Stimulated activated CD4-positive, alpha-beta T cell treated with anti-CD3 and anti-CD28 coated beads, TNF-alpha, amount 100 ng/mL, for 1 hour (primary cell): ENCODE results near the gene NPHP4.
"Not testable (repeated sequence)": the region's sequence is repeated elsewhere in the genome, so short reads cannot be mapped to it uniquely, and the experiment has no call there.

Source experiments
- DNase-seq, 3 donors: peaks; one replicate each; pipeline ENCODE4 v3.0.0-alpha.2; 2020; ENCODE audit warnings: low read depth in 3 of 3, low spot score in 1 of 3

Gene NPHP4

DNA sequence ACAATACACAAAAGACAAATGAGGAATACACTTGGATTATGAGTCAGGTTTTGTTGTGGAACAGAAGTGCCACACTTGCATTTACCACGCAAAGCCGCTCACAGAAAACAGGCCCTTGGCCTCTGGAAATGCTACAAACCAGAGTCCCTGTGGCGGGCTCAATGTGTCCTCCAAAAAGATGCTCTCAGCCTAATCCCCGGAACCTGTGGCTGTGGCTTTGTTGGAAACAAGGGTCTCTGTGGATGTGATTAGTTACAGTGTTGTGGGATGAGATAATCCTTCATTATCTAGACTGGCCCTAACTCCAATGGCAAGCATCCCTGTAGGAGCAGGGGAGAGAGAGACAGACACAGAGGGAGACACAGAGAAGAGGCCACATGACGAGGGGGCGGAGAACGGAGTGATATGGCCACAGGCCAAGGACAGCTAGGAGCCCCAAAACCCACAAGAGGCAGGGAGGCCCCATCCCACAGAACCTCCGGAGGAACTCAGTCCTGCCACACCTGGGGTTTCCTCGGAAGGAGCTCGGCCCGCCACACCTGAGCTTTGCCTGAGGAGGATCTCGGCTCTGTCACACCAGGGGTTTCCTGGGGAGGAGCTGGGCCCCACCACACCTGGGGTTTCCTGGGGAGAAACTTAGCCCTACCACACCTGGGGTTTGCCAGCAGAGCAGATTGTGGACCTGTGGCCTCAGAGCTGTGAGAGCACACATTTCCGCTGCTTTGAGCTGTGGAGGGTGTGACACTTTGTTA lies 55.4 kb downstream of the NPHP4 start:
- no peak for DNase-seq

DNA sequence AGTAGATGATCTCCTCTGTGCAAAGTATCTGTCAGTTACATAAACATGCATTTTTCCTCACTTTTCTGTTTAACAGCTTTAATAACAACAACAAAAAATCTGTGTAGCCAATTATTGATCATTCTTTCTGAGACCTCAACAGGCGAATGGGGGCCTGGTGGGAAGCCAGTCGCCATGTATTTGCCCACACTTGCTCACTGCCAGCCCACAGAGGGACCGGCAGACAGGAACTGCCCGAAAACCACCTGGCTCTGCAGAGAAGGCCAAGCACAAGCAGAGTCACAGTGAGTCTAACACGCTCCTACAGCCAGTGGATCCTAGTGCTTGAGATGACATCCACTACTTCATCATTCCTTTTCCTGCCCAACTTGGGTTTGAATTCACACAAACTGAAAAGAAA lies 56.1 kb downstream of the NPHP4 start:
- no peak for DNase-seq

DNA sequence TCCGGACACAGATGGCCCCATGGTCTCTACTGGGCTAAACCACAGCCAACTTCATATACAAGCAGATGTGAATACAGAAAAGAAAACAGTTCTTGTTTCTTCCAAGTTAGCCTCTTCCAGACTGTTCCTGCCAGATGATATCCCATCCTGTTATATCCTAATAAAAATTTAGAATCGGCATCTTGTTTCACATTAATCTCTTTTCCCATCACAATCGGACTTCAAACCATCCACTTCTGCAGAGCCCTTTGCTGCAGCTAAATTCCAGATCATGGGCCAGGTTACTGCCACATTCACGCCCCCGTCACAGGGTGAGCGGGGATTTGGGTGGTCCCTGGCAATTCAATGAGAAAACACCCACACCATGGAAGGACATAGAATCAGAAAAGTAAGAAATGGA lies 57.2 kb downstream of the NPHP4 start:
- no peak for DNase-seq

DNA sequence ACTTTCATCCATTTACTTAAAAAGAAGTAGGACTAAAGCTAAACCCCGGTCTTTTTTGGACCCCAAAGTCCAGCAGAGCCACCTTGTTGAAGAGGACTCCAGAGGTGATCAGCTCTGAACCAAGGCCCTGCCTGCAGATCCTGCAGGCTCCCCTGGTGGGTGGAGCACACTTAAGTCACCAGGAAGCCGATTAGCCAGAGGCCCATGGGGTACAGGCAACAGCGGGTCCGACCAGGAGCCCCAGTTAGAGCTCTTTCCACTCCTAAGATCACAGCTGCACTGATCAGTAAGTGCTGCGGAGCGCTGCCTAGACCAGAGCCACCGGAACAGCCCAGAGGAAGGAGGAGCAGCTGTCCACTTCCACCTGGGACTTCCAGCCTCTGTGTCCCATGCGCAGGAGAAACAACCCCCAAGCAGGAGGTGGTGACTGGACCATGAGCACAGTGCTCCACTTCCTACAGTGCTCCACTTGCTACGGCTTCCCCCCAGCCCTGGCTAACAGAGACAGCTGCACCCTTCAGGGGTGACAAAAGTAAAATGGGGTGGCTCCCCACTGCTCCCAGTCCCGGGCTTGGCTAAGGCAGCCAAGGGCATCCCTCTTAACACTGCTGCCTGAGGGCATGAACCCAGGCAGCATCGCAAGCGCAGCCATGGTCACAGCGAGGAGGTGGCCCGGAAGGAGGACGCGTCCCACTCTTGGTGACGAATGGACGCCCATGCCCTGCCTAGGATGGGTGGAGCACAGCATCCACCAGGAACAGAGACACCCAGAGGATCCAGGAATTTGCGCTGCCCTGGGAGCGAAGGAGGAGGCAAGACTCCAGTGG lies 58.0 kb downstream of the NPHP4 start:
- no peak for DNase-seq

DNA sequence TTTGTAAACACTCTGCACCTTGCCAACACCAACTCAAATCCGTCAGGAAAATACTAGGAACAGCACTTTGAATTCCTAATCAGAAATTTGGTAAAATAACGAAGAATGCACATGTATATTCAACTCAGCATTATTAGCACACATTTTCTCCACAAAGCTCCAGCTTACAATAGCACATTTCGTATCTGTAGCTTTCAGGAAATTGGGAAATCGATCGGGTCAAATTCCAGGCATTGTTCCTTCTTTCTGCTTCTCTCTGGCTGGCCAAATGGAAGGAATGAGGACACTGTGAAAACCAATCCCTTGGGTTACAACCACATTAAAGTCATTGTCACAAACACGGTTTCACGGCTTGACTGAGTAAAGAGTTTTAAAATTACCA lies 58.6 kb downstream of the NPHP4 start:
- no peak for DNase-seq

DNA sequence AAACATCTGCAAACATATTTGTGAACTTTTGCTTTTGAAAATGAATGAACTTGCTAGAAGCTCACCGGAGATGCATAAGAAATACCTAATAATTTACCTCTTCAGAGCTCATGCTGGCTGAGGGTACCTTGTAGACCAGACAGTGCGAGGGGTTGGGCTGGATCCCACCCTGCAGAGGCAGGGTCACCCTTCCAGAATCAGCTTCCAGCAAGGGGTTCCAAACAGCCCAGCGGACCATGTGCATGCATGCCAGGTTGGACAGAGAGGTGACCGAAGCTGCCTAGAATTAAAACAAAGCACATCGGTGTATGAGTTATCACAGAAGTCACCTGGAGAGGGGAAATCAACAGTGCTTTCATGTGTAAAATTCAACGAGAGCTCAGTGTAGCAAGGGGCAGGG lies 59.2 kb downstream of the NPHP4 start:
- DNase-seq = no peak

DNA sequence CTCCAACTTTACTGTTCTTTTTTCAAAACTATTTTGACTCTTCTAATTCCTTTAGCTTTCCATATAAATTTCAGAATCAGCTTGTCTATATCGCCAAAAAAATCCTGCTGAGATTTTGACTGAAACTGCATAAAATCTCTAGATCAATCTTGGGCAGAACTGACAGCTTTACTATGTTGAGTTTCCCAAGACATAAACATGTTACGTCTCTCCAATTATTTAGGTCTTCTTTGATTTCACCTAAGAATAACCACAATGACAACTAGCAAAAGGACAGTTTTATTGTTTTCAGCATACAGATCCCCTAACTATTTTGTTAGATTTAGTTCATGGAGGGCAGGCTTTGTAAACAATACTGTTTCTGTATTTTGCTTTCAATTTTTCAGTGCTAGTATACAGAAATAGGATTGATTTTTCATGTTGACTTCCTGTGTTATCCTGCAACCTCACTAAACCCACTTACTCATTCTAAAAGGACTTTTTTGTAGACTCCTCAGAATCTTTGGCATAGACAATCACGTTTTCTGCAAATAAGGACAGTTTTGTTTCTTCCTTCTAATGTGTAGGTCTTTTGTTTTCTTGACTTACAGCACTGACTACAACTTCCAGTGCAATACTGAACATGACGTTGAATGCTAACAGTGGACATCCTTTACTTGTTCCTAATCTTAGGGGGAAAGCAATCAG lies 63.4 kb downstream of the NPHP4 start:
- no peak for DNase-seq

DNA sequence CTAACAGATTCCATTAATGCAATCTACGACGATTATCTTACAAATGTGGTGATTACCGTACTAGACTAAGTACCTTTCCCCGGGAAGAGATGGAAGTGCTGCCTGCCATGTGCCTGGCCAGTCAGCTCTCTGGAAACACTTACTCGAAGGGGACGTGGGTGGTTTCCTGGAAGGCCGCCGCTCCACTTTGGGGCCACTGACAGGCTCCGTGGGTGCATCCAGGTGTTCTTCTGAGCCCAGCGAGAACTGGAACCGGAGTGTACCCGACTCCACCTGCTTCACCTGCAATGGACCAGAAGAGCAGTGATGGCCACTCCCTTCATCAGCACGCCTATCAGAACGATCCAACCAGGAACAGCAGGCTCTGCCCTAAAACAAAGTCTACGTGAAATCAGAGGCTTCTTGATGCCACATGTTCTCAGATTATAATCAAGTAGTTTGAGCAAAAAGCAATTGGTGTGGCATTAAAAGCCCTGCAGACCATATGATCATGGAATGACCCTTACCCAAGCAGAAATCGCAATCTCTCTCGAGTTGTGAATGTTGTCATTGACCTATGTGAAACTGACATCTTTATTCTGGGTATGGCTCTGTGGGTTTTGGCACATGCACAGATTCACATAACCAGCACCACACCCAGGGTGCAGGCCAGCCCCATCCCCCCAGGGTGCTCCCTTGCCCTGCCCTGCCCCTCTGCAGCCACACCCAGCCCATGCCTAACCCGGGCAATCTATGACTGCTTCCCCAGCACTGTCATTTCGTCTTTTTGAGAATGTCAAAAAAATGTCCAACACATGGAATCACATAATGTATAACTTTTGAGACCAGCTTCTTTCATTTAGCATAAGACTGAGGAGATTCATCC lies 64.5 kb downstream of the NPHP4 start:
- no peak for DNase-seq

DNA sequence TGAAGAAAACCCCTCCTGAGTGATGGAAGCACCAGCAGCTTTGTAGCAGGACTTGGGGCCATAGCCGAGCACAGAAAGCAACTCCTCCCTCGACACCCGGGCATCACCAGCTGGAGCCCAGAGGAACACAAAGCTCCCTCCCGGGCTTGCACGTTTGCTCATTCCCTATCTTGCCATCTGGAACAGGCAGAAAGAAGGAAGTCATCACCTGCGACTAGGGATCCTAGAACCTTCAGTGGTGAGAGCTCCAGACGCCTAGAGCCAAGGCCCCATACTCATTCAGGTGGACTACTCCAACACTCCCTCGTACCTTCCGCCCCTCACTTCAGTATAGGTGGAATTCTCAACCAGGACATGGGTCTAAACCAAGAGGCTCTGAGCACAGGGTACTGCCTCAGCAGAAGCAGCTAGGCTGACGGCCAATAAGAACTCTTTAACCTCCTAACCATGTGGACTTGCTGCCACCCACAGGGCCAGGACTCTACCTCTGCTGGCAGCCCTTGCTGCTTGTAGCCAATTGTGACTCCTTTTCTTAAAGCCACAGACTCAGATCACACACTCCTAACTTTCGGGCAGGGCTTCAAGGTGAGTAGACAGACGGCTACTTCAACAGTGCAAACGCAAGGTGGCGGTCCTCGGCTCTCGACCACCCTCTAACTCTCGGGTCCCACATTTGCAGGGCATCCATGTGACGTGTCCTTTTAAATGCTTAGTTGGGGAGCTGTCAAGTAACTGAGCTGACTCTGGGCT lies 65.4 kb downstream of the NPHP4 start:
- DNase-seq = no peak

DNA sequence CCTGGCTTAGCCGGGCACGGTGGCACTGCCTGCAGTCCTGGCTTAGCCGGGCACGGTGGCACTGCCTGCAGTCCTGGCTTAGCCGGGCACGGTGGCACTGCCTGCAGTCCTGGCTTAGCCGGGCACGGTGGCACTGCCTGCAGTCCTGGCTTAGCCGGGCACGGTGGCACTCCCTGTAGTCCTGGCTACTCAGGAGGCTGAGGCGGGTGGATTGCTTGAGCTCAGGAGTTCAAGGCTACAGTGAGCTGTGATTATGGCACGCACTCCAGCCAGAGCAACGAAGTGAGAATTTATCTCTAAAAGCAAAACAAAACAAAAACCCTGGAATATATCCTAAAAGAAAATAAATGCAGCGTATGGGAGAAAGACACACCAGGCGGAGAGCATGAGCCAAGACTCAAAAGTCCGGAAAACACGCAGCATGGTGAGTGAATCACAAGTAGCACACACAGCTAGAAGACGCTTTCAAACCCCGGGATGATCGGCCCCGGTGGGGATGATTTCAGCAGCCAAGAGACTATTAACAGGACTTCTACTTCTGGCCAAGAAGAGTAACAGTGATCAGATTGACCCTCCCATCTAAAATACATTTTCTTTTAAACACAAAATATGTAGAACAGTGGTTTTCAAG lies 69.4 kb downstream of the NPHP4 start:
- DNase-seq = not testable (repeated sequence)

DNA sequence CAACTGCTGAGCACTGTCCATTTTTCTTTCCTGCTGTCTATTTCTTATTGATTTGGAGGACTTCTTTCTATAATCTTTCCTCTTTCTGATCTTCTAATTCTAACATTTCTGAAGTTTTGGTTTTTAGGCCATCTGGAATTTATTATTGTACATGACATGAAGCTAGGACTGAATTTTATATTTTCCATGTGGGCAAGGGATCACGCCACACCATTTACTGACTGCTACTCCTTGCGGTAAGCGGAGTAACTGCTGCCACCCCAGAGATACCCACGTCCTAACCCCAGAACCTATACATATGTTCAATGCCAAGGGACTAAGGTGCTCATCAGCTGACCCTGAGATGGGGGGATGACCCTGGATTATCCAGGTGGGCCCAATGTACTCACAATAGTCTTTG lies 70.6 kb downstream of the NPHP4 start:
- no peak for DNase-seq

DNA sequence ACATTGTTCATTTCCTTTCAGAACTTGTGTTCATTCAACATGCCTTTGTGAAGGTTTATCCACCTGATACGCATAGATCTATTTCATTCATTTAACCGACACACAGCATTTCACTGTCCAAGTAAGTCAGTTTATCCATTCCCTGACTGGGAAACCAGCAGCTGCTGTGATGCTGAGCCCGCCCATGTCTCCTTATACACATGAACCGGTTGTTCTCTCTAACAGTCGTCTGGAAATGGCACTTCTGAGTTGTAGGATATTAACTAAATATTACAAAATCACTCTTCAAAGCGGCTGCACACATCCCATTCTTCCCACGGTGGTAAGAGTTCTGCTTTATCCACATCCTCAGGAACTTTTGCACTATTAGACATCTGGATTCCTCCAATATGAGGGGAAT lies 71.1 kb downstream of the NPHP4 start:
- DNase-seq = no peak

DNA sequence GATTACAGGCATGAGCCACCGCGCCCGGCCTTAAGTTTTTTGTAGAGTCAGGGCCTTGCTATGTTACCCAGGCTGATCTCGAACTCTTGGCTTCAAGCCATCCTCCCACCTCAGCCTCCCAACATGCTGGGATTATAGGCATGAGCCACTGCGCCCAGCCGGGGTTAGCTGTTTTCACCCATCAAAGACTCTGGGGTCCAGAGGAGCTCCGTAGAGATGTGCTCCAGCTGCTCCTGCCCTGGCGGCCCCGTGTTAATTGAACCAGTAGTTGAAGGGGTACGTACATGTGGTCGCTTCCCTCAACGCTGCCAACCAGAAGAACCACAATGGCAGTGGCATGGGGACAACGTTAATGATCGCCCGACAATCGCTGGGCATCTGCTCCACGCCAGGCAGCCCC lies 72.0 kb downstream of the NPHP4 start:
- DNase-seq = no peak

DNA sequence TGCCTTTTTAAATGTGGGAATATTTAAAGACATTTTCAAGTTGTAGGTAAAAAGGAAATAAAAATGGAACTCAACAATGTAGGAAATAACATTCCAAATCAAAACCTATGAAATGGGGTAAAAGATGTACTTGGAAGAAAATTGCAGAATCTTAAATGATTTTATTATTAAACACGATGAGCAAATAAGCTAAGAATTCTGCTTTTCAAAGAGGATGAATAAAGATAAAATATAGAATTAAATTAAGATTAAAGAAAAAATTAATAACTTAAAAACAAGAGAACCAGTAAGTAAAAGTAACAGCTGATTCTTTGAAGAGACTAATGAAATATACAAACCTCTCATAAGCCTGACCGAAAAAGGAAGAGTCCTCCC lies 74.0 kb downstream of the NPHP4 start:
- DNase-seq = no peak

DNA sequence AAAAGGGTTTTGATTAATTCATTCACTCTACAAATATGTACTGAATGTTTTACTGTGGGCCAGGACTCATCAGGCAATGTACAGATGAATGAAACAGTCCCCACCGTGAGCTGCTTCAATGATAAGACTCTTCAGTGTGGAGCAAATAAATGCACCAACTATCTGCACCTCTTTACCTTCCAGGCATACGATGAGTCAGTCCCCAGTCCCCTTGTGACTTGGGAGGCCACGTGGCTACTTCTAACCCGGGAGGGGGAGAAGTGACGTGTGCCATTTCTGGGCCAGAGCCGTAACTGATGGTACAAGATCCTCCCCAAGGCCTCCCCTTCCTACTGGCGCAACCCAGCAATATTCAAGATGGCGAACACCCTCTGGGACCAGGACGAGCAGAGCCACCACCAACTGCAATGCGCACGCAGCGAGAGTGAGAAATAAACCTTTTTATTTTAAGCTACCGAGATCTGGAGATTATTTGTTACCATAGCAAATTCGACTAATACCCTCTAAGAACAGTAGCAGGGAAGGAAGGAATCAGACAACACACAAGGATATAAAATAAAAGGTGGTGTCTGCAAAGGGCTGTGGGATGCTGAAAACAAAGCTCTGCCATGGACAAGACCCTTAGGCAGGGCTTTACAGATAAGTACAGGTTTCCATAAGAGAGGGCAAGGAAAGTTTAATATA lies 74.5 kb downstream of the NPHP4 start:
- no peak for DNase-seq

DNA sequence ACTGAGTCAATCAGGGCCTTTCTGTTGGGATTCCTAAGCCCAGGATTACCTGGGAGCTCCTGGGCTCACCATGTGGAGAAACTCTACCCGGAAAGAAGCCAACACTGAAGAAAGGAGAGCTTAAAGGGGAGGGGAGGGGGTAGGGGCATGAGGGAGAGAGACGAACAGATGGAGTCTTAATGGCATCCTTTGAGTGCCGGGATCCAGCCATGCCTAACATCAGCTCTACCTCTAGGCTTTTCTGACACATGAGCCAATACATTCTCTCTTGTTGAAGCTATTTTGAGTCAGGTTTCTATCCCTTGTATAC lies 75.0 kb downstream of the NPHP4 start:
- DNase-seq = no peak

DNA sequence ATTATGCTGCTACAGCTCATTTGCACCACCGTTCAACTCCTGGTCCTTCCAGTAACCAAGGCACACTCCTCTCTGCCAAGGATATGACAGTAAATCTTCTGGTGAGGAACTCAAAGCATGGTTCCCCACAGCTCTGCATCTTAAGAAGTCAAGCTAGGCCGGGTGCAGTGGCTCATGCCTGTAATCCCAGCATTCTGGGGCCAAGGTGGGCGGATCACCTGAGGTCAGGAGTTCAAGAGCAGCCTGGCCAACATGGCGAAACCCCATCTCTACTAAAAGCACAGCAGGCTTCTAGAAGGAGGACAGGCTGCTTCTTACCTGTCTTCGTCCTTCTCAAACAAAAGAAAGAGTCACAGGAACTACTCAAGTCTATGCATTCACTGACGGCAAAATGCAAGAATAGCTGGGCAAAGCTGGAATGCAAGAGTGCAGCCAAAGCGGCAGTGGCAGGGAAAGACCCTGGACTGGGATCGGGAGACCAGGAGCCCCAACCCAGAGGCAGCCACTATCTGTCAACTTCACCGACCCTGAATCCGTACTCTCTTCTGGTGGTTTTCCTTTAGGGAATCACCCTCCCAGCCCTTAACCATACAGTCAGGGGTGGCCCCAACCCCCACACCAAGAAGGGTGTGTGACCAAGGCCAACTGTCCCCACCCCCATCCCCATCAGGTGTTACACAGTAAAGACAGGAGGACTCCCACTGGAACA lies 75.5 kb downstream of the NPHP4 start:
- no peak for DNase-seq

DNA sequence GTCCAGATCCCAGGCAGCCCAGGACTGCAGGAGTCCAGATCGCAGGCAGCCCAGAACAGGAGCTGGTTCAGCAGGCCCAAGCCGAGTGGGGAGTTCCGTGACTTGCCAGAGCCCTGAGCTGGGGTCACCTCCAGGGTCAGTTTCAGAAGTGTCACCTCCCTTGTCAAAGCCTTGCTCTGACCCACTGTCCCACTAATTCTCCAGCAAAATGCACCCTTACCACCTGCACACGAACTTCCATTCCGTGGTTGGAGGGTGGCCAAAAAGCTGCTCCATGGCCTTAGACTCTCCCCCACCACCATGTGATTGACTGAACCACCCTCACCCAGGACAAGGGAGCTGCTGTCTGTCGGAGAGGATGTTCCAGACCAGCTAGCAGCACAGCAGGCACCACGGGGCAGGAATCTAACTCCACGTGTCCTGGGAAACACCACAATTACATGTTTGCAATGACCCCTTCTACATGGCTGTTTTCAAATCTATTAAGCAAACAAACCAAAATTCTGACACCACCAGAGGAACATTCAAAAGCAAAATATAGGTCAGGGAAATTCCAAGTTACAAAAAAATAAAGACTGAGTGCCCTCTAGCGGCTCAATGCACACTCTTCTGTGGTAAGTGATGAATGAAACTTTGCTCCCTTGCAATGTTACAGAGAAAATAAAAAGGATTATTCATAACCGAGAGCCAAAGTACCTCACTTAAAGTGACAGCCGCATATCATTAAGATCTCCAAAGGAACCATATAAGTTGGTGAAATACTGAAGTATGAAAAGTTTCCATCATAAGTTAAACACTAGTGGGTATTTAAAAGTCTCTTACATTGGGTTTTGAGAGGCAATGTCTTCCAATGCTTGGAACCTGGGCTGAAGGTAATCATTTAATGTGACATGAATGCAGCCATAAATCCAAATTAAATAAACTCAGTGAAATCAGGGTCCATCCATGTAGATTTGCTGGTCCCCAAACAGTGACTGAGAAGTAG lies 76.3 kb downstream of the NPHP4 start:
- no peak for DNase-seq
